ENCODE measurements around the gene LRG1. TPM values are rescaled to one million over a fixed set of nuclear protein-coding genes. Genes with fewer than 3 reads are reported as not detected.

Gene LRG1
- total RNA-seq, 1 donor from 2014 or later, result 1.2 TPM

DNA sequence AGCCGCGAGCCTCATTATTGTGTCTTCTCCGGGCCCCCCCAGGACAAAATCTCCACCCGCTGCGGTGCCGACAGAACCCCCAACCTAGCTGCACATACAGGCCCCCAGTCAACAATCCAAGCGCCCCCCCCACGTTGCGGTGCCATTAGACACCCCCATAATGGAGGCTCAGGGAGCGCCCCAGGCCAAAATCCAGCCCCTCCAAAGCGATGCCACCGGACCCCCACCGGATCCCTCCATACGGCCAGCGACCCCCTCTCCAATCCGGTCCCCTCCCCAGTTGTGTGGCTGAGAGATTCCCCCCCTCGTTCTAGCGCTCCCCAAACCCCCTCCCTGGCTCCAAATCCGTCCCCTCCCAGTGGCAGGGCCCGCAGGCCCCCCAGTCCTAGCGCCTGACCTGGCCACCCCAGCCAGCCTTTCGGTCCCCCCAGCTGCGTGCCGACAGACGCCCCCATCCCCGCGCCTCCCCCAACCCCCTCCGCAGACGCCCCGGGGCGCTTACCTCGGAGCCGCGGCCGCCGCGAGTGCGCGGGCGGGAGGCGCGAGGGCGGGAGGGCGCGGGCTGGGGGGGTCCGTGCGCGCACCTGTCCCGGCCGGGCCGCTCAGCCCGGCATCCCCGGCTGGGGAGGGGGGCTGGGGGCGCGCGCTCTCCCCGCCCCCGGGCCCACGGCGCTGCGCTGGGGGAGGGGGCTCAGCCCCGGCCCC is 41.3 kb upstream of the LRG1 start:
- Mint-ChIP-seq H3K4me1 (ENCODE audit: unreplicated experiment) (peaks cover 22% of the 10 kb centered on the region), H3K9me3 (no peaks in the 10 kb centered on the region), H3K4me3 (peak overlapping the region; percentile 73), H3K36me3 (no peaks in the 10 kb centered on the region), H3K27me3 (peaks cover 50% of the 10 kb centered on the region), H3K27ac (no peak overlapping the region)
- no peak for DNase-seq (ENCODE audit: extremely low spot score, unreplicated experiment)
- TF ChIP-seq, protein P1, sequence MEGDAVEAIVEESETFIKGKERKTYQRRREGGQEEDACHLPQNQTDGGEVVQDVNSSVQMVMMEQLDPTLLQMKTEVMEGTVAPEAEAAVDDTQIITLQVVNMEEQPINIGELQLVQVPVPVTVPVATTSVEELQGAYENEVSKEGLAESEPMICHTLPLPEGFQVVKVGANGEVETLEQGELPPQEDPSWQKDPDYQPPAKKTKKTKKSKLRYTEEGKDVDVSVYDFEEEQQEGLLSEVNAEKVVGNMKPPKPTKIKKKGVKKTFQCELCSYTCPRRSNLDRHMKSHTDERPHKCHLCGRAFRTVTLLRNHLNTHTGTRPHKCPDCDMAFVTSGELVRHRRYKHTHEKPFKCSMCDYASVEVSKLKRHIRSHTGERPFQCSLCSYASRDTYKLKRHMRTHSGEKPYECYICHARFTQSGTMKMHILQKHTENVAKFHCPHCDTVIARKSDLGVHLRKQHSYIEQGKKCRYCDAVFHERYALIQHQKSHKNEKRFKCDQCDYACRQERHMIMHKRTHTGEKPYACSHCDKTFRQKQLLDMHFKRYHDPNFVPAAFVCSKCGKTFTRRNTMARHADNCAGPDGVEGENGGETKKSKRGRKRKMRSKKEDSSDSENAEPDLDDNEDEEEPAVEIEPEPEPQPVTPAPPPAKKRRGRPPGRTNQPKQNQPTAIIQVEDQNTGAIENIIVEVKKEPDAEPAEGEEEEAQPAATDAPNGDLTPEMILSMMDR (conservative IDR thresholded peaks at IDR 0.05), result no peak

DNA sequence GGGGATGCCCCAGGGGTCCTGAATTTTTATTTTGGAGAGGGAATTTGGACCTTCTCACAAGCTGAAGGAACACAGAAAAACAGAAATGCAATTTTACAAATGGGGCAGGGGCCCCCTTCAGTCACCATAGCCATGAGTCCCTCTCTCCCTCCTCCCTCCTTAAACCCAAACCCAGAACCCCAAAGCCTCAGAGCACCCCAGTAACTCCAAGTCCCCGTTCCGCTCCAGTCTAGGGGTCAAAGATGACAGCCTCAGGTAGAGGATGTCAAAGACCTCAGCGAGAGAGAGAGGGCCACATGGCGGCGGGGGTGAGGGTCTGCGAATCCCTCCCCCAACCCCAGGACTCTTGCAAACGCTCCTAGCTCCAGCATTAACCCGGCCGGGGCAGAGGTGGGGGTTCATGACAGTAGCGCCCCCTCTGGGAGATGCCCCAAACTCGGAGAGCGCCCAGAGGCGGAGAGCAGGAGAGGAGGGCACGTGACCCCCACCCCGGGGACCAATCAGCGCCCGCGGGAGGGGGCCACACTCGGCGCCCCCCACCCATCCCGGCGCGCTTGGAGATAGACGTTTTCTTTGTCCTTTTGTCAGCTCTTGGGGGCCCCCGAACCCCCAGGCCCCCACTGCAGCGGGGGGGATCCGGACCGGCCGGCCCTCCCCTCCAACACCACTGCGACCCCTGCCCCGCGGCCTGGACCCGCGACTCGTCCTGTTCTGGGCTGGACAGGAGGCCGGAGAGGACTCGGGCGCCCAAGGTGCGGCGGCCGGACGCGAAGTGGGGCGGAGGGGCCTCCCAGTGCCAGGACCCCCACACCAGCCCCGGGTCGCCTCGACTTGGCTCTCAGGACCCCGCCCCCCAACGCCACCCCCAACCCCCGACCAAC is 40.4 kb upstream of the LRG1 start:
- no peaks in the 10 kb centered on the region for H3K9me3 Mint-ChIP-seq
- peaks cover 47% of the 10 kb centered on the region for H3K27me3 Mint-ChIP-seq
- H3K27ac Mint-ChIP-seq, result no peak overlapping the region
- TF ChIP-seq, protein P1 (conservative IDR thresholded peaks at IDR 0.05), result peak; percentile 15
- peaks cover 29% of the 10 kb centered on the region for H3K4me1 Mint-ChIP-seq (ENCODE audit: unreplicated experiment)
- H3K36me3 Mint-ChIP-seq, result no peaks in the 10 kb centered on the region
- no peak for DNase-seq (ENCODE audit: extremely low spot score, unreplicated experiment)
- peak overlapping the region; percentile 74 for H3K4me3 Mint-ChIP-seq

DNA sequence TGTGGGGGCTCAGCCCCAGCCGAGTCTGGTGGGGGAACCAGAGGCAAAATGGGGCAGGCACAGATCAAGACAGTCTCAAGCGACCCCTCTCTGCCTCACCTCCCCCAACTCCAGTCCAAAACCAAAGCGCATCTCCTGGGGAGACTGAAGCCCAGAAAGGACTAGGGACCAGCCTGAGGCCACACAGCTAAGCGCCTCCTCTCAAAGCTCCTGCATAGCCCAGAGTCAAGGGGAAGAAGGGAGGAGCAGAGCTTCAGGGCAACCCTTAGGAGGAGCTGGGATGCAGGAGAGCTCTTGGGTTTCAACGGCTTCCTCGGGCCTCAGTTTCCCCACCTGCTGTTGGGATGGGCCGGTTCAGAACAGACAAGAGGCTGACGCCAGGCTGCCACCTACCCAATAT is 39.6 kb upstream of the LRG1 start:
- H3K27me3 Mint-ChIP-seq, result peaks cover 43% of the 10 kb centered on the region
- H3K4me3 Mint-ChIP-seq, result peak overlapping the region; percentile 49
- peaks cover 31% of the 10 kb centered on the region for H3K4me1 Mint-ChIP-seq (ENCODE audit: unreplicated experiment)
- H3K9me3 Mint-ChIP-seq, result no peaks in the 10 kb centered on the region
- no peak overlapping the region for H3K27ac Mint-ChIP-seq
- no peak for DNase-seq (ENCODE audit: extremely low spot score, unreplicated experiment)
- TF ChIP-seq, protein P1 (conservative IDR thresholded peaks at IDR 0.05), result no peak
- no peaks in the 10 kb centered on the region for H3K36me3 Mint-ChIP-seq

DNA sequence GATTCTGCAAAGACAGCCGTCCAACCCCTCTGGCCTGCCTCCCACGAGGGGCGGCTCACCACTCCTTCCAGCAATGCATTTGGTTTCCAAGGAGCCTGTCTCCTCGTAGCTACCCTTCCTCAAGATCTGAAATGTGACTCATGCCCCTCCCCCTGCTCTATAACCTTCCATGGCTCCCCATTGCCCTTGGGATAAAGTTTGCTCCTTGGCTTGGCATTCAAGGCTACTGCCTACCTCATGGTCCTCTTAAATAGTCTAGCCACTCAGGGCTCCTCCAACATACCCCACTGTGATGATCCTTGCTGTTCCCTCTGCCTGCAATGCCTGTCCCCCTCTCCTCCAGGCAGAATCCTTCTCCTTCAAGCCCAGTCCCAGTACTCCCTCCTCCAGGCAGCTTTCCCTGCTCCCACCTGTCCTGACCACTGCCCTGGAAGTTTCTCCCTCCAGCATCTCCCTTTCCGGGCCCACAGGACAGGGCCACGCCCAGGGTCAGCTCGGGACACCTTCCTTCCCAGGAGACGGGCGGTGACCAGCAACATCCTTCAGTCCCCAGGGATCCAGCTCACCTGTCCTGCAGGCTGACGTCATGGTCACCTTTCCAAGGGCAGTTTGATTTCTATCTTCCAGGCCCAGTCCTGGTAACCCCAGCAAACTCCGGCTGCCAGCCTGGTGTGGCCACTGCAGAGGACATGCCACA is 38.9 kb upstream of the LRG1 start:
- TF ChIP-seq, protein P1 (conservative IDR thresholded peaks at IDR 0.05), result no peak
- no peak for DNase-seq (ENCODE audit: extremely low spot score, unreplicated experiment)
- Mint-ChIP-seq H3K9me3 (no peaks in the 10 kb centered on the region), H3K36me3 (no peaks in the 10 kb centered on the region), H3K27ac (no peak overlapping the region), H3K4me1 (ENCODE audit: unreplicated experiment) (peaks cover 31% of the 10 kb centered on the region), H3K4me3 (peak overlapping the region; percentile 13), H3K27me3 (peaks cover 43% of the 10 kb centered on the region)

DNA sequence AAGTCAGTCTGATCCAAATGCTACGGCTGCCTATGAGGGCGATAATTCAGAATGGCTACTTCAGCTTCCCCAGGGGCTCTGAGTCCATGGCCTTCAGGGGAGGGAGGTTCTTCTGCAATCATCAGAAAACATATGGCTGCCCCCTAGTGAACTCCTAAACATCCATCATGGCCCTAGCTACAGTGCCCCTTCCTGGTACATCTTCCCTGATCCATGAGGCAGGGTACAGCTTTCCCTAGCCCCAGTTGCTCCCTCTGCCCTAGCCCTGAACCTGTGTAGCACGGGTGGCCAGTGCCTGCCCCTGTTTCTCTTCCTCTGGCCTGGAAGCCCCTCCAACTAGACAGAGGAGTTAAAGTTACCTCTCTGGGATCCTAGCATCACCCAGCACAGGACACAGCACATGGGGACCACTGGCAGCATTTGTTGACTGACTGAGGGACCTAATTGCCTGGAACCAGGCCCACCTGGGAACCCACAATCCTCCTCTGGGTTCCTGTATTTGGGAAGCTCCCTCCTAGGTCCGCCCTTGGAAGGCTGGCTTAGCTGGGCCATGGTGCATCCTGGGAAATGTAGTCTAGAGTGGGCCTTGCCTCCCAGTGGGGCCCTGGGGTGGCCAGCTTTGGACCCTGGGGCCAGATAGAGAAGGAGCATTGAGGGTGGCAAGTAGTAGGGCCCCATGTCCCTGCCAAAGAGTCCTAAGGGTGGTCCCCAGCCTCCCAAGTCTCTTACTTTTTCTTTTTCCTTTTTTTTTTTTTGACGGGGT is 37.4 kb upstream of the LRG1 start:
- TF ChIP-seq, protein P1 (conservative IDR thresholded peaks at IDR 0.05), result no peak
- no peaks in the 10 kb centered on the region for H3K36me3 Mint-ChIP-seq
- no peak overlapping the region for H3K4me3 Mint-ChIP-seq
- no peaks in the 10 kb centered on the region for H3K9me3 Mint-ChIP-seq
- H3K27ac Mint-ChIP-seq, result peak overlapping the region; percentile 46
- DNase-seq (ENCODE audit: extremely low spot score, unreplicated experiment), result no peak
- peaks cover 27% of the 10 kb centered on the region for H3K4me1 Mint-ChIP-seq (ENCODE audit: unreplicated experiment)
- peaks cover 33% of the 10 kb centered on the region for H3K27me3 Mint-ChIP-seq

Data from type B pancreatic cell (in vitro differentiated cells).